Measurements from ENCODE around the gene SIPA1L3. TPM values are rescaled to one million over a fixed set of nuclear protein-coding genes. Genes with fewer than 3 reads are reported as not detected.

Gene SIPA1L3
- total and polyA plus RNA-seq, 2 of the 13 experiments (the other 11 are each of a cell fraction or from before 2014, with no cell fraction given): 5.5 to 7.7 TPM

DNA sequence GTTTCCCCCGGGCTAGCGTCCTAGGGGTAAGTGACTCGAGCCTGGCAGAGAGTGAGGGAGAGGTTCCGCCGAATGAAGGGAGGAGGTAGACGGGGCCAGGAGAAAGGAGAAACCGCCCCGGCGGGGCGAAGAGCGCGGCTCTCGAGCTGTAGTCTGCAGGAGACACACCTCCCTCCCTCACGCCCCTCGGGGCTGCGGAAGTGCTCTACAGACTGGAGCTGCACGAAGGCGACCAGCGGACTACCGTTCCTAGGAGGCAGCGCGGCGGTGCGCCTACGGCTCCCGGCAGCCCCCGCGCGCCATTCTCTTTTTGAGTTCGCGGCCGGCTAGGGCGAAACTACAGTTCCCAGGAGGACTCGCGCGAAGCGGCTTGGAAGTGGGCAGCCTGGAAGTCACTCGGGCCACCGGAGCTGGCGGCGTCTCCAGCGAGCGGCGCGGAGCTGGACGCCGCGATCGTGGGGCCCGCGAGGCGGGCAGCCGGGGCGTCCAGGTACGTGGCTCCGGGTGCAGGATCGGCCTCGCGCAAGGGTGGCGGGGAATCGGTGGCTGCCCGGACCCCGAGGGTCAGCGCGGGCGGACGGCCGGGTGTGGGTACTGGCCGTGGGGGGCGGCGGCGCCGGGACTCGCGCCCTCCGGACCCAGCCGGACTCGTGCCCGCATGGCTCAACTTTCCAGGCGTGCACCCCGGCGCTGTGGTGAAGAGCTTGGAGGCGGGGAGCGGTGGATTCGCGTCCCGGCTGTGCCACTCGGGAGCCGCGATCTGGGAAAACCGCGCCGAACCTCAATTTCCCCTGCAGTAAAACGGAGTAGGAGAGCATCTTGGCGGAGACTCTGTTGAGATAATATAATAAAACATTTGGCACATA lies at the start of gene SIPA1L3 (continued):
- TF ChIP-seq, protein P1, sequence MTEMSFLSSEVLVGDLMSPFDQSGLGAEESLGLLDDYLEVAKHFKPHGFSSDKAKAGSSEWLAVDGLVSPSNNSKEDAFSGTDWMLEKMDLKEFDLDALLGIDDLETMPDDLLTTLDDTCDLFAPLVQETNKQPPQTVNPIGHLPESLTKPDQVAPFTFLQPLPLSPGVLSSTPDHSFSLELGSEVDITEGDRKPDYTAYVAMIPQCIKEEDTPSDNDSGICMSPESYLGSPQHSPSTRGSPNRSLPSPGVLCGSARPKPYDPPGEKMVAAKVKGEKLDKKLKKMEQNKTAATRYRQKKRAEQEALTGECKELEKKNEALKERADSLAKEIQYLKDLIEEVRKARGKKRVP (CRISPR knock-in tag; IDR thresholded peaks at IDR 0.05): peak in 1 of 2 experiments; percentile 63; a peak in 1 of 4 replicates
- TF ChIP-seq MLLT10 (CRISPR knock-in tag; IDR thresholded peaks at IDR 0.05) (no peak), ZNF430 (CRISPR knock-in tag; IDR thresholded peaks at IDR 0.05) (0 out of 2 replicates have a peak, but pooled peaks have one; percentile 1), MATR3 (CRISPR knock-in tag; IDR thresholded peaks at IDR 0.05) (no peak), SMAD9 (CRISPR knock-in tag; IDR thresholded peaks at IDR 0.05) (no peak), ZNF556 (CRISPR knock-in tag; IDR thresholded peaks at IDR 0.05; ENCODE audit: borderline replicate concordance) (peak; percentile 73; the same call in 1 of the 2 replicates), ZFAT (CRISPR knock-in tag; conservative IDR thresholded peaks at IDR 0.05) (no peak), ZBTB20 (CRISPR knock-in tag; IDR thresholded peaks at IDR 0.05; ENCODE audit: borderline replicate concordance, low read depth) (no peak), ZNF143 (CRISPR knock-in tag; IDR thresholded peaks at IDR 0.05) (peak; percentile 97), ASH2L (IDR thresholded peaks at IDR 0.05; ENCODE audit: insufficient read length, low read depth, low read length) (peak; percentile 84), ZNF670 (CRISPR knock-in tag; IDR thresholded peaks at IDR 0.05; ENCODE audit: borderline replicate concordance) (no peak), TEAD2 (CRISPR knock-in tag; IDR thresholded peaks at IDR 0.05) (no peak), KLF15 (CRISPR knock-in tag; IDR thresholded peaks at IDR 0.05; ENCODE audit: borderline replicate concordance) (no peak; the same call in 1 of the 2 replicates), ATF1 (CRISPR knock-in tag; IDR thresholded peaks at IDR 0.05) (no peak), HIVEP1 (CRISPR knock-in tag; IDR thresholded peaks at IDR 0.05) (no peak; the same call in 1 of the 2 replicates), KLF16 (CRISPR knock-in tag; IDR thresholded peaks at IDR 0.05) (0 out of 4 replicates have a peak, but pooled peaks of 1 of the 2 experiments have one; percentile 35), XRCC5 (optimal IDR thresholded peaks at IDR 0.05; ENCODE audit: low read length) (peak; percentile 57), ZNF331 (CRISPR knock-in tag; IDR thresholded peaks at IDR 0.05) (peak; percentile 42; the same call in 1 of the 2 replicates)
- TF ChIP-seq, protein P2, sequence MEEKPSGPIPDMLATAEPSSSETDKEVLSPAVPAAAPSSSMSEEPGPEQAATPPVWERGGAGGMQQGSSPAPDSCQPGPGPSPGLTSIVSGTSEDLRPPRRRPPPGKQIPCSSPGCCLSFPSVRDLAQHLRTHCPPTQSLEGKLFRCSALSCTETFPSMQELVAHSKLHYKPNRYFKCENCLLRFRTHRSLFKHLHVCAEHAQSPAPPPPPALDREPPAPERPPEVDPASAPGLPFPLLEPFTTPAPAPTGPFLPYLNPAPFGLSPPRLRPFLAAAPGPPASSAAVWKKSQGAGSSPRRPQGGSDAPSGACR (CRISPR knock-in tag; IDR thresholded peaks at IDR 0.05): peak; percentile 68; the same call in 1 of the 2 replicates
- TF ChIP-seq, protein P3, sequence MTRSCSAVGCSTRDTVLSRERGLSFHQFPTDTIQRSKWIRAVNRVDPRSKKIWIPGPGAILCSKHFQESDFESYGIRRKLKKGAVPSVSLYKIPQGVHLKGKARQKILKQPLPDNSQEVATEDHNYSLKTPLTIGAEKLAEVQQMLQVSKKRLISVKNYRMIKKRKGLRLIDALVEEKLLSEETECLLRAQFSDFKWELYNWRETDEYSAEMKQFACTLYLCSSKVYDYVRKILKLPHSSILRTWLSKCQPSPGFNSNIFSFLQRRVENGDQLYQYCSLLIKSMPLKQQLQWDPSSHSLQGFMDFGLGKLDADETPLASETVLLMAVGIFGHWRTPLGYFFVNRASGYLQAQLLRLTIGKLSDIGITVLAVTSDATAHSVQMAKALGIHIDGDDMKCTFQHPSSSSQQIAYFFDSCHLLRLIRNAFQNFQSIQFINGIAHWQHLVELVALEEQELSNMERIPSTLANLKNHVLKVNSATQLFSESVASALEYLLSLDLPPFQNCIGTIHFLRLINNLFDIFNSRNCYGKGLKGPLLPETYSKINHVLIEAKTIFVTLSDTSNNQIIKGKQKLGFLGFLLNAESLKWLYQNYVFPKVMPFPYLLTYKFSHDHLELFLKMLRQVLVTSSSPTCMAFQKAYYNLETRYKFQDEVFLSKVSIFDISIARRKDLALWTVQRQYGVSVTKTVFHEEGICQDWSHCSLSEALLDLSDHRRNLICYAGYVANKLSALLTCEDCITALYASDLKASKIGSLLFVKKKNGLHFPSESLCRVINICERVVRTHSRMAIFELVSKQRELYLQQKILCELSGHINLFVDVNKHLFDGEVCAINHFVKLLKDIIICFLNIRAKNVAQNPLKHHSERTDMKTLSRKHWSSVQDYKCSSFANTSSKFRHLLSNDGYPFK (CRISPR knock-in tag; IDR thresholded peaks at IDR 0.05; ENCODE audit: borderline replicate concordance): no peak; the same call in 1 of the 2 replicates
- TF ChIP-seq, protein P4, sequence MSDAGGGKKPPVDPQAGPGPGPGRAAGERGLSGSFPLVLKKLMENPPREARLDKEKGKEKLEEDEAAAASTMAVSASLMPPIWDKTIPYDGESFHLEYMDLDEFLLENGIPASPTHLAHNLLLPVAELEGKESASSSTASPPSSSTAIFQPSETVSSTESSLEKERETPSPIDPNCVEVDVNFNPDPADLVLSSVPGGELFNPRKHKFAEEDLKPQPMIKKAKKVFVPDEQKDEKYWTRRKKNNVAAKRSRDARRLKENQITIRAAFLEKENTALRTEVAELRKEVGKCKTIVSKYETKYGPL (CRISPR knock-in tag; IDR thresholded peaks at IDR 0.05): no peak
- TF ChIP-seq, protein P5, sequence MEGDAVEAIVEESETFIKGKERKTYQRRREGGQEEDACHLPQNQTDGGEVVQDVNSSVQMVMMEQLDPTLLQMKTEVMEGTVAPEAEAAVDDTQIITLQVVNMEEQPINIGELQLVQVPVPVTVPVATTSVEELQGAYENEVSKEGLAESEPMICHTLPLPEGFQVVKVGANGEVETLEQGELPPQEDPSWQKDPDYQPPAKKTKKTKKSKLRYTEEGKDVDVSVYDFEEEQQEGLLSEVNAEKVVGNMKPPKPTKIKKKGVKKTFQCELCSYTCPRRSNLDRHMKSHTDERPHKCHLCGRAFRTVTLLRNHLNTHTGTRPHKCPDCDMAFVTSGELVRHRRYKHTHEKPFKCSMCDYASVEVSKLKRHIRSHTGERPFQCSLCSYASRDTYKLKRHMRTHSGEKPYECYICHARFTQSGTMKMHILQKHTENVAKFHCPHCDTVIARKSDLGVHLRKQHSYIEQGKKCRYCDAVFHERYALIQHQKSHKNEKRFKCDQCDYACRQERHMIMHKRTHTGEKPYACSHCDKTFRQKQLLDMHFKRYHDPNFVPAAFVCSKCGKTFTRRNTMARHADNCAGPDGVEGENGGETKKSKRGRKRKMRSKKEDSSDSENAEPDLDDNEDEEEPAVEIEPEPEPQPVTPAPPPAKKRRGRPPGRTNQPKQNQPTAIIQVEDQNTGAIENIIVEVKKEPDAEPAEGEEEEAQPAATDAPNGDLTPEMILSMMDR (CRISPR knock-in tag; IDR thresholded peaks at IDR 0.05): 0 out of 2 replicates have a peak, but pooled peaks have one; percentile 23
